ENCODE data around the gene AGER. TPM values are rescaled to one million over a fixed set of nuclear protein-coding genes. Genes with fewer than 3 reads are reported as not detected.
A peak's percentile ranks its signal among the peaks of the same experiment; 100 is the strongest.
"Not testable (repeated sequence)": the region's sequence is repeated elsewhere in the genome, so short reads cannot be mapped to it uniquely, and the experiment has no call there.

Gene AGER
- total and polyA plus RNA-seq, 9 of the 15 experiments (the other 6 are each of a cell fraction or from before 2014, with no cell fraction given) = 1.2 to 11.5 (median 4.1) TPM

DNA sequence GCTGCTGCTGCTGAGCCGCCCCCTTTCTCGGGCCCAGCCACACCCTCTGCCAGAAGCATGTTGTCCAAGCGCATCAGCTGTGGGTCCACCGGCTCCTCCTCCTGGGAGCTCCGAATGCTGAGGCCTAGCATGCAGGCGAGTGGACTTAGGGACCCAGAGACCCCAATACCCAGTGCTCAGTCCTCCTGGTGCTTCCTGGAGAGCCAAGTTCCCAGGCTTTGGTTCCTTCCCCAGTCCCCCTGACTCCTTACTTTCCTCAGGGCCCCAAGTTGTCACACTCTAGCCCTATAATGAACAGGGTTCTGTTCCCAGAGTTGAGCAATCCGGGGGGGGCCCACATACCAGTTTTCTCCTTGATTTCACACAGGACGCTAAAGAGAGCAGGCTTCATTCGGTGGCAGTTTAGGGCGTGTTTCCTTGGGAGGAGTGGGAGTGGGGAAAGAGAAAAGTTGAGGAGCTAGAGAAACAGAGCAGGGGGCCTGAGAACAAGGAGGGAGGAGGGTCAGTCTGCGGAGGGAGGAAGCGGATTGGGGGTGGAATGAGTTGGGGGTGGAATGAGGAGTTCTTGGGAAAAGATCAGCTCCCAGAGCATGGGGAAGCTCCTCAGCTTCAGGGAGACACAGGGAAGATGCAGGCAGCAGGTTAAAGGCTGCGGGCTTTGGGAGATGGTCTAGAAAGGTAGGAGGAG, 4.5 kb upstream of the AGER start (continued):
- TF ChIP-seq ZNF354B (CRISPR knock-in tag; IDR thresholded peaks at IDR 0.05) (no peak), YBX1 (IDR thresholded peaks at IDR 0.05) (no peak), TRIM28 (IDR thresholded peaks at IDR 0.05) (0 out of 2 replicates have a peak, but pooled peaks have one; percentile 19), SMARCA4 (IDR thresholded peaks at IDR 0.05) (peak; percentile 9; the same call in 1 of the 2 replicates)

GRCh38 chr6:32187725-32188380, 3.8 kb upstream of the AGER start:
- H4K20me1 ChIP-seq (replicated peaks; ENCODE audit: control insufficient read depth, insufficient read depth, low read length); H3K27ac ChIP-seq (ENCODE audit: extremely low read depth, low read depth, low read length); intact Hi-C loops (cut with micrococcal nuclease); in situ Hi-C loops (cut with MboI); ATAC-seq; CTCF ChIA-PET (ENCODE audit: low intra/inter-chr PET ratio); H3K9me3 ChIP-seq (replicated peaks; ENCODE audit: control insufficient read depth, insufficient read depth, low read depth, low read length); H3K9me1 ChIP-seq (ENCODE audit: control insufficient read depth, insufficient read depth, low read length); BruUV-seq (replicated peaks); H3K27me3 ChIP-seq (ENCODE audit: control insufficient read depth in 2 of 2, insufficient read depth in 2 of 2, low read length in 2 of 2); FAIRE-seq; H2AFZ ChIP-seq (ENCODE audit: low read depth, low read length): not testable (repeated sequence)
- peaks cover 61 to 76% of the 10 kb centered on the region in 2 experiments for H3K4me1 ChIP-seq (replicated peaks in 1 of 2; ENCODE audit: control insufficient read depth in 2 of 2, insufficient read depth in 2 of 2, low read length in 2 of 2)
- peaks cover 65% of the 10 kb centered on the region for H3K79me2 ChIP-seq (ENCODE audit: control insufficient read depth, insufficient read depth, low read length)
- peak overlapping the region; percentile 90 for H3K4me2 ChIP-seq (ENCODE audit: insufficient read depth, low read length)
- TF ChIP-seq, protein P1, sequence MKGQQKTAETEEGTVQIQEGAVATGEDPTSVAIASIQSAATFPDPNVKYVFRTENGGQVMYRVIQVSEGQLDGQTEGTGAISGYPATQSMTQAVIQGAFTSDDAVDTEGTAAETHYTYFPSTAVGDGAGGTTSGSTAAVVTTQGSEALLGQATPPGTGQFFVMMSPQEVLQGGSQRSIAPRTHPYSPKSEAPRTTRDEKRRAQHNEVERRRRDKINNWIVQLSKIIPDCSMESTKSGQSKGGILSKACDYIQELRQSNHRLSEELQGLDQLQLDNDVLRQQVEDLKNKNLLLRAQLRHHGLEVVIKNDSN (CRISPR knock-in tag; IDR thresholded peaks at IDR 0.05) = 0 out of 2 replicates have a peak, but pooled peaks have one; percentile 18
- 0 out of 4 replicates have a peak, but pooled peaks of 1 of the 2 experiments have one; percentile 3 for TF ChIP-seq MAZ (CRISPR knock-in tag; conservative IDR thresholded peaks at IDR 0.05 in 1 of 2, IDR thresholded peaks at IDR 0.05 in 1 of 2)
- TF ChIP-seq CXXC5 (CRISPR knock-in tag; IDR thresholded peaks at IDR 0.05) = 0 out of 2 replicates have a peak, but pooled peaks have one; percentile 3
- TF ChIP-seq RBFOX2 (IDR thresholded peaks at IDR 0.05; ENCODE audit: low read depth, low read length) = peak; percentile 62
- peak; percentile 63 for TF ChIP-seq POLR2G (IDR thresholded peaks at IDR 0.05; ENCODE audit: low read depth, low read length)
- 0 out of 6 replicates have a peak, but pooled peaks of 1 of the 3 experiments have one; percentile 13 for TF ChIP-seq CTCF (IDR thresholded peaks at IDR 0.05 in 2 of 3, conservative IDR thresholded peaks at IDR 0.05 in 1 of 3; ENCODE audit: insufficient read depth in 2 of 3, low read depth in 1 of 3, low read length in 3 of 3)
- 0 out of 2 replicates have a peak, but pooled peaks have one; percentile 73 for TF ChIP-seq MED1 (CRISPR knock-in tag; IDR thresholded peaks at IDR 0.05; ENCODE audit: borderline replicate concordance)
- 0 out of 2 replicates have a peak, but pooled peaks have one; percentile 28 for TF ChIP-seq ZNF263 (CRISPR knock-in tag; IDR thresholded peaks at IDR 0.05; ENCODE audit: borderline replicate concordance)
- H3K36me3 ChIP-seq (ENCODE audit: control insufficient read depth, insufficient read depth, low read length) = peaks cover 49% of the 10 kb centered on the region; the same call in 2 of the 3 replicates
- POLR2A ChIA-PET = interaction anchor here (0.5 to 1.5 kb wide), 8 partner anchors 8 to 100 kb away, joined by 3 to 5 read pairs (median 3); partner anchors contain the start of gene ATF6B
- peak overlapping the region; percentile 79; the same call in 1 of the 2 replicates for H3K4me3 ChIP-seq
- peak overlapping the region; percentile 89 to 95; a peak in 3 of 4 replicates for H3K9ac ChIP-seq (ENCODE audit: insufficient read depth in 1 of 2, low read depth in 2 of 2, low read length in 2 of 2)
- 72% methylated on average over 15 of the region's 18 CpGs for WGBS (ENCODE audit: insufficient coverage, low coverage, missing lambda C conversion rate)
- peak in 1 of 4 experiments; percentile 19 for DNase-seq (ENCODE audit: extremely low read depth in 1 of 4, low spot score in 3 of 4)
